ENCODE results near the gene SSR1.
A peak's percentile ranks its signal among the peaks of the same experiment; 100 is the strongest.

SSR1 gene

DNA sequence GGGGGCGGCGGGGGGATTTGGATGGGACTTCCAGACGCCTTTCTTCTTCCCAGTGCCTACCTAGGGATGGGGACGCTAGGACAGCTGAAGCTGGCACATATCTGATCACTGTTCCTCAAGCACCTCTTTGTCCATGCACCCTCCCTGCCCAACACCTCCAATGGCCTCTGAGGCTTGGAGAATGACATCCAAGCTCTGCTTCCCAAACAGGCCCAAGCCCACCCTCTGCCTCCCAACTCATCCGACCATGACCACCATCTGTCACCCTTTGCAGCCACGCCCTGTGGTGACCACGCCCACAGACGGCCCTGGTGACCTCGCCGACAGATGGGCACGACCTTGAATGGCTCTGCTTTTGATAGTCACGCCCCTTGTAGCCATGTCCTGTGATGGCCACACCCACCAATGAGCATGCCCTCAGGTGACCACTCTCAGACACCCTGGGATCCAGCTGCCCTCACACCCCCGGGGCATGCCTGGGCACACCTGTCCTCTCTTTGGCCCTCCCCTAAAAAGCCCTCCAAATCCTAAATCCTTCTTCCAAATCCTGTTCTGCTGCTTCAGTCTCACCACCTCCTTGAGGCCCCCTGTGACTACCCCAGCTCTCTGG, 51.0 kb downstream of the SSR1 start:
- Histone ChIP-seq H3K9me3 (ENCODE audit: control insufficient read depth, low read depth, low read length) (no peaks in the 10 kb centered on the region), H3K27ac (ENCODE audit: low read length) (no peak overlapping the region), H3K4me3 (ENCODE audit: low read length) (peak overlapping the region; percentile 66), H3K9ac (ENCODE audit: low read length) (peak overlapping the region; percentile 18), H3K27me3 (ENCODE audit: control insufficient read depth, insufficient read depth, low read length) (no peaks in the 10 kb centered on the region), H3K36me3 (ENCODE audit: control insufficient read depth, low read depth, low read length) (no peaks in the 10 kb centered on the region), H3K4me1 (ENCODE audit: control insufficient read depth, low read depth, low read length) (peaks cover 14% of the 10 kb centered on the region)

DNA sequence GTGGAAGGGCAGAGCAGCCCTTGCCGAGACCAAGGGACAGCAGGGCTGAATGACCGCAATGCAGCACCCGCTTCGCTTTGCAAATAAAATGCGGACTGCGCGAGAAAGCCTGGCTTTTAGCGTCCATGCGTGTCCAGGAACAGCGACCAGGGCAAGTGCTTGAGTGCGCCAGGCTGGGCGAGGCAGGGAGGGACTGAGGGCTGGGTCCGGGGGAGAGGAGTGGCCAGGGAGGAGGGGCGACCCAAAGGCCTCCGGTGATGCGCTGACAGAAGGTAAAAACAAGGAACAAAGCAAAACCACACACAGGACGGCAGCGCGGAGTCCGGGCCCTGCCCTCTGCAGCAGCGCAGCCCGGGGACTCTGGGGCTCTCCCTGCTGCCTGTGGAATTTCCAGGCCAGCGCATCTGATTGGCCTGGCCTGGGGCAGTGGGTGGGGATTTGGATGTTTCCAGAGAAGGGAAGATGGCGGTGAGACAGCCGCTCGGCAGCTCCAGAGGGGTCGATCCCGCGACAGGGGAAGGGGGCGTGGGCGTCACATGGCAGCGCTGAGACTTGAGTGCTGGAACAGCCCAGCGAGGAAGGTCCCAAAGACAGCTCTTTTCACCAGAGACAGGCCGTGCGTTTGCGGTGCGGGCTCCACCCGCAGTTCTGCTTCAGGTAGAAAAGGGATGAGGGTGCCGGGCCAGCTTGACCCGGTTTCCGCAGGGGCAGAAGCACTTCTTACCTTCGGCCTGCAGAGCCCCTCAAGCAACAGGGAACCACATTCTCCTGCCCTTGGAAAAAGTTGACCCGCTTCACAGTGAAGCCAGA, 51.8 kb downstream of the SSR1 start:
- Histone ChIP-seq H3K27ac (ENCODE audit: low read length) (no peak overlapping the region), H3K36me3 (ENCODE audit: control insufficient read depth, low read depth, low read length) (no peaks in the 10 kb centered on the region), H3K9me3 (ENCODE audit: control insufficient read depth, low read depth, low read length) (no peaks in the 10 kb centered on the region), H3K27me3 (ENCODE audit: control insufficient read depth, insufficient read depth, low read length) (no peaks in the 10 kb centered on the region), H3K4me1 (ENCODE audit: control insufficient read depth, low read depth, low read length) (peaks cover 14% of the 10 kb centered on the region), H3K9ac (ENCODE audit: low read length) (peak overlapping the region; percentile 49), H3K4me3 (ENCODE audit: low read length) (peak overlapping the region; percentile 66)

DNA sequence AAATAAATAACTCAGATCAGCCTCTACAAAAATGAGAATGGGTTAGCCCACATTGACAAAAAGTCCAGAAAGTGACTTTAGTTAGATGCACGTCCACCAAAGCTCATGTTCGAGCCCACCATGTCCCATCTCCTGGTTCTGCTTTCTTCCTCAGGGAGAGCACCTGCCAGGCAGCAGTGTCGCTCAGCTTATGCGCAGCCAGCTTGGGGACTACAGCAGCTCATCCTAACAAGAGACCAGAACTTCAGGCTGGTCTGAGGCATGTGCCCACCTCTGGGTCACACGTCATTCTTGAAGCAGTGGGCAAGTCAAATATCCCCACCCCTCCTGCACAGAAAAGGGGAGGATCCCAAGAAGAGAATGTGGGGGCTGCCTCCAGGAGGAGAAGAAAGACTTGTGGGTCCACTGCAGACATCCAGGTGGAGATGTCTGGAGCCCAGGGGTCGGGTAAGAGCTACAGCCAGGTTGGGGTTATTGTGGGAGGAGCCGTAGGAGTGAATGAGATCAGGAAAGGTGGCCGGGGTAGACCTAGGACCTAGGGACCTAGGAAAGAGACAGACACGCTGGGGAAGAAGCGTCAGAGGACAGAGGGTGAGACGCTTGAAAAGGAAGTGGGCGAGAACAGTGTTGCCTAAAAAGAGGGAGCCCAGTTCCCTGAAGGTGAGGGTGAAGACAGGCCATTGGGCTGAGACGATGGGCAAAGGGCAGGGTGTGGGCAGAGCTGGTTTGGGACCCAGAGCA, 52.5 kb downstream of the SSR1 start:
- Histone ChIP-seq H3K4me3 (ENCODE audit: low read length) (peak overlapping the region; percentile 66), H3K36me3 (ENCODE audit: control insufficient read depth, low read depth, low read length) (no peaks in the 10 kb centered on the region), H3K4me1 (ENCODE audit: control insufficient read depth, low read depth, low read length) (peaks cover 14% of the 10 kb centered on the region), H3K9me3 (ENCODE audit: control insufficient read depth, low read depth, low read length) (no peaks in the 10 kb centered on the region), H3K27me3 (ENCODE audit: control insufficient read depth, insufficient read depth, low read length) (no peaks in the 10 kb centered on the region), H3K27ac (ENCODE audit: low read length) (no peak overlapping the region), H3K9ac (ENCODE audit: low read length) (peak overlapping the region; percentile 49)

DNA sequence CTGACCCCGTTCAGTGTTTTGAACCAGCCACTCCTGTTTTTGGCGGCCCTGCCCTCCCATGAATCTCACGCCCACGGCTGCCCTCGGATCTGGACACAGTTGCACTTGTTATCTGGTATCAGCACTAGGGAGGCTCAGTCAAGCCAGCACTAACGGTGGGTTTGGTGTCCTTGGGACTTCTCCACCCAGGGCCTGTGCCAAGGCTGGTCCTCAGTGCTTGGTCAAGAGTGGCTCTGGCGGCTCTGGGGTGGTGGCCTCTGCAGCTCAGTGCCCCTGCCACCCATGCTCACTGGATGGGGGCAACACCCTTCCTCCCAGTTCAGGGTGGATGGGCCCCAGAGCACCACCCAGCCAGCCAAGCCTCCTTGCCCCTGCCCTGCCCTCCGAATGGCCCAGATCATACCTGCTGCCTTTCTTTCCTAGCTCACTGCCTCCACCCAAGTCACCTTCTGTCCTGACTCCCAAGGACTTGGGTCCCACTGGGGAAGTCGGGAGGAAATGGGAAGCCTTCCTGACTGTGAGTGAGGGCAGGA, 54.7 kb downstream of the SSR1 start:
- Histone ChIP-seq H3K4me3 (ENCODE audit: low read length) (no peak overlapping the region), H3K27ac (ENCODE audit: low read length) (no peak overlapping the region), H3K9me3 (ENCODE audit: control insufficient read depth, low read depth, low read length) (no peaks in the 10 kb centered on the region), H3K27me3 (ENCODE audit: control insufficient read depth, insufficient read depth, low read length) (no peaks in the 10 kb centered on the region), H3K4me1 (ENCODE audit: control insufficient read depth, low read depth, low read length) (peaks cover 14% of the 10 kb centered on the region), H3K9ac (ENCODE audit: low read length) (no peak overlapping the region), H3K36me3 (ENCODE audit: control insufficient read depth, low read depth, low read length) (no peaks in the 10 kb centered on the region)

DNA sequence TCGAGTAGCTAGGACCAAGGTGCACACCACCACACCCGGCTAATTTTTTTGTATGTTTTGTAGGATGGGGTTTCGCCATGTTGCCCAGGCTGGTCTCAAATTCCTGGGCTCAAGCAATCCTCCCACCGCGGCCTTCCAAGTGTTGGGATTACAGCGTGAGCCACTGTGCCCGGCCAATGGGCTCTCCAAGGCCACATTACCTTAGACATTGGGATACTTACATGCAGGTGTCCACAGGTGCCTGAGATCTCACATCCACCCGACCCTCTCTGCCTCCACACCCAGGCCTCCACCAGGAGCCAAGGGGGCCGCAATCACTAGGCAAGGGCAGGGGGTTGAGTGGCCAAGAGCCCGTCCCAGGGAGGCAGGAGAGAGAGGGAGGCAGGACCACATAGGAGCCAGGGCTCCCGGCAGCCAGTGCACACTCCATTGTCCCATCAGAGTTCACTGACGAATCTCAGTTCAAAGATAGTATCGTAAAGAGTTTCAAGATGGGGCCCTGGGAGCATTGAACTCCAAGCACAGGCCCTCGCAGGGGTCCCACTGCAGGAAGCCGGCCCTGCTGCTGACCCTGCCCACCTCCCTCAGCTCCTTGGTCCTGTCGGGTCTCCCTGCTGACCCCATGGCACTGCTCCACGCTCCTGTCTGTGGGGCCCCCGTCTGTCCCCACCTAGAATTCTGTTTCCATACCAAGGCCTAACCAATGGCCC, 55.3 kb downstream of the SSR1 start:
- Histone ChIP-seq H3K27me3 (ENCODE audit: control insufficient read depth, insufficient read depth, low read length) (no peaks in the 10 kb centered on the region), H3K9ac (ENCODE audit: low read length) (no peak overlapping the region), H3K4me1 (ENCODE audit: control insufficient read depth, low read depth, low read length) (peaks cover 14% of the 10 kb centered on the region), H3K36me3 (ENCODE audit: control insufficient read depth, low read depth, low read length) (no peaks in the 10 kb centered on the region), H3K4me3 (ENCODE audit: low read length) (no peak overlapping the region), H3K27ac (ENCODE audit: low read length) (no peak overlapping the region), H3K9me3 (ENCODE audit: control insufficient read depth, low read depth, low read length) (no peaks in the 10 kb centered on the region)

DNA sequence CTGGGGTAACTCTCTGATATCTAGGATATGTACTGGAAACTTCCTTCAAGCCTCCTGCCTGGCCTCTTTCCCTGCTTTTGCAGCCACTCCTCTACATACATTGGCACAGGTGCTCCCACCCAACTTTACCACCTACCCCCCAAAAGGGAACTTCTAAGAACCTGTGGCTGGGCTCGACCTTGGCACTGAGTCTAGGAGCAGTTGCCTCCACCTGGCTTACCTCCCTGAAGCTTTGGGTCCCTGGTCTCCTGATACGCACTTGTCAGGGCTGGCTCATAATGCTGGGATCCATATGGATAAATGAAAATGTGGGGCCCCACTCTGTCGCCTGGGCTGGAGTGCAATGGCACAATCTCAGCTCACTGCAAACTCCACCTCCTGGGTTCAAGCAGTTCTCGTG, 56.2 kb downstream of the SSR1 start:
- H3K4me3 ChIP-seq (ENCODE audit: low read length), result no peak overlapping the region
- H3K9ac ChIP-seq (ENCODE audit: low read length), result no peak overlapping the region
- peaks cover 9% of the 10 kb centered on the region for H3K4me1 ChIP-seq (ENCODE audit: control insufficient read depth, low read depth, low read length)
- no peak overlapping the region for H3K27ac ChIP-seq (ENCODE audit: low read length)
- no peaks in the 10 kb centered on the region for H3K36me3 ChIP-seq (ENCODE audit: control insufficient read depth, low read depth, low read length)
- no peaks in the 10 kb centered on the region for H3K27me3 ChIP-seq (ENCODE audit: control insufficient read depth, insufficient read depth, low read length)
- H3K9me3 ChIP-seq (ENCODE audit: control insufficient read depth, low read depth, low read length), result no peaks in the 10 kb centered on the region

DNA sequence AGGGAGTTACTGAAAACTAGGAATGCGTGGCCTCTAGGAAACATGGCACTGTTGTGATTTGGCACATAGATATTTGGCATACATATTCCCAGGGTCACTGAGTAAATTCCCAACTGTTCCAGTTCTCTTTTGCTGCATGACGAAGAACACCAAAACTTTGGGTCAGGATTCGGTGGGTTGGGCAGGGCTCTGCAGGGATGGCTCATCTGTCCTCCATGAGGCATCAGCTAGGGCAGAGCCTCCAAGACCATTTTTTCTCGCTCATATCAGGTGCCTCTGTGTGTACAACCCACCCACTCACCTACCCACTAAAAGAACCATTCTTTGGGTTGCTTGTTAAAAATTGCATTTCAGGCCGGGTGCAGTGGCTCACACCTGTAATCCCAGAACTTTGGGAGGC, 57.1 kb downstream of the SSR1 start:
- no peaks in the 10 kb centered on the region for H3K36me3 ChIP-seq (ENCODE audit: control insufficient read depth, low read depth, low read length)
- no peaks in the 10 kb centered on the region for H3K9me3 ChIP-seq (ENCODE audit: control insufficient read depth, low read depth, low read length)
- no peak overlapping the region for H3K27ac ChIP-seq (ENCODE audit: low read length)
- H3K27me3 ChIP-seq (ENCODE audit: control insufficient read depth, insufficient read depth, low read length), result no peaks in the 10 kb centered on the region
- no peak overlapping the region for H3K4me3 ChIP-seq (ENCODE audit: low read length)
- peaks cover 7% of the 10 kb centered on the region for H3K4me1 ChIP-seq (ENCODE audit: control insufficient read depth, low read depth, low read length)
- no peak overlapping the region for H3K9ac ChIP-seq (ENCODE audit: low read length)

DNA sequence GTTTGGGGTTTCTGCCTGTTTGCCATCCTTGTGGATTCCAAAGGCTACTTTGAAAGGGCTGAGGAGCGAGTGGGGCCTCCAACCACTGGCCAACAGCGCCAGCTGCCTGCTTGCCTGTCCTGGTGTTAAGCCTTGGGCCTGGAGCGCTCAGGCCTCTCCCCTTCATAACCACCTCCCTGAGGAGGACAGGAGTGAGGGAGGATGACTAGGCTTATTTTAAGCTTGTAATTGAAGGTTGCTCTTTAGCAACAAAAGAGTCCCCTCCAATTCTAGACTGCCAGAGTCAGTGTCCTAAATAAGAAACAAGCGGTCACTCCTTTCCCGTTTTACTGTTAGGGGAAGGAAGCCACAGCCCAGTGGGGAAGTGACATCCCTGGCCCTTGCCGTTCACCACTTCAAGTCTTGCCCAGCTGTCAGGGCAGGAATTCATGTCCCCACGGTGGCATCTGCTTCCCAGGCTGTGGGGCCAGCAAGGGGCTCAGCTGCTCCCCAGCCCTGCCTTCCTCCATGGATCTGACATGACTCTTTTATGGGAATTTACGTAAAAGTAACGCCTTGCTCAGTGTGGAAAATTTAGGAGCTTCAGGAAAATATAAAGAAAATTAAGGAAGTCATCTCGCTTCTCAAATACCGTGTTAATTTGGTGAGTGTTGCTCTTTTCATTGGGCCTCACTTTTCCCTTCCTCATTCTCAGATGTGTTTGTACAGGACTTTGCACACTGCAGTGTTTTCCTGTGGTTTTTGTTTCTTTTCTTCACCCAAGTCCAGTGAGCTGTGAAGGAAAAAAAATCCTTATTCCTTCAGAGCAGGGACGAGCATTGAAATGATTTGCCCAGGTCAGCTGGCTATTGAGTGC, 57.8 kb downstream of the SSR1 start:
- no peaks in the 10 kb centered on the region for H3K9me3 ChIP-seq (ENCODE audit: control insufficient read depth, low read depth, low read length)
- no peaks in the 10 kb centered on the region for H3K36me3 ChIP-seq (ENCODE audit: control insufficient read depth, low read depth, low read length)
- no peak overlapping the region for H3K9ac ChIP-seq (ENCODE audit: low read length)
- peaks cover 1% of the 10 kb centered on the region for H3K4me1 ChIP-seq (ENCODE audit: control insufficient read depth, low read depth, low read length)
- H3K27me3 ChIP-seq (ENCODE audit: control insufficient read depth, insufficient read depth, low read length), result no peaks in the 10 kb centered on the region
- H3K4me3 ChIP-seq (ENCODE audit: low read length), result no peak overlapping the region
- H3K27ac ChIP-seq (ENCODE audit: low read length), result no peak overlapping the region

DNA sequence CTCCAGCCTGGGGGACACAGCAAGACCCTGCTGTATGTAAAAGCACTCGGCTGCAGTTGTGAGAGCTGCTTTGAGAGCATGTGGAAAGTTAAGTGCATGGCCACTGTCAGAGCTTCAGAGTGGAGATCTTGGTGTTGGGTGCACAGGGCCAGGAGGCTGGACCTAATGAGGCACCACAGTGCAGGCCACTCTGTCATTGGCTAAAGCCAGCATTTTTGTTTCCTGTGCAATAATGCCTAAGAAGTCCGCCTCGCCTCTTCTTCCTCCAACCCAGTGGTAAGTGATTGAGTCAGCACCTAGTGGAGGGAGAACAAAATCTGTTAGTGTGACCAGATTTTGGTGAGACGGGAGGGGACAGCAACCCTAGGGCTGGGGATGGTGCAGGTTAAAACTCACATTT, 60.6 kb downstream of the SSR1 start:
- Histone ChIP-seq H3K4me3 (ENCODE audit: low read length) (no peak overlapping the region), H3K4me1 (ENCODE audit: control insufficient read depth, low read depth, low read length) (no peaks in the 10 kb centered on the region), H3K27me3 (ENCODE audit: control insufficient read depth, insufficient read depth, low read length) (no peaks in the 10 kb centered on the region), H3K27ac (ENCODE audit: low read length) (no peak overlapping the region), H3K9ac (ENCODE audit: low read length) (no peak overlapping the region), H3K36me3 (ENCODE audit: control insufficient read depth, low read depth, low read length) (peaks cover 5% of the 10 kb centered on the region), H3K9me3 (ENCODE audit: control insufficient read depth, low read depth, low read length) (no peaks in the 10 kb centered on the region)

DNA sequence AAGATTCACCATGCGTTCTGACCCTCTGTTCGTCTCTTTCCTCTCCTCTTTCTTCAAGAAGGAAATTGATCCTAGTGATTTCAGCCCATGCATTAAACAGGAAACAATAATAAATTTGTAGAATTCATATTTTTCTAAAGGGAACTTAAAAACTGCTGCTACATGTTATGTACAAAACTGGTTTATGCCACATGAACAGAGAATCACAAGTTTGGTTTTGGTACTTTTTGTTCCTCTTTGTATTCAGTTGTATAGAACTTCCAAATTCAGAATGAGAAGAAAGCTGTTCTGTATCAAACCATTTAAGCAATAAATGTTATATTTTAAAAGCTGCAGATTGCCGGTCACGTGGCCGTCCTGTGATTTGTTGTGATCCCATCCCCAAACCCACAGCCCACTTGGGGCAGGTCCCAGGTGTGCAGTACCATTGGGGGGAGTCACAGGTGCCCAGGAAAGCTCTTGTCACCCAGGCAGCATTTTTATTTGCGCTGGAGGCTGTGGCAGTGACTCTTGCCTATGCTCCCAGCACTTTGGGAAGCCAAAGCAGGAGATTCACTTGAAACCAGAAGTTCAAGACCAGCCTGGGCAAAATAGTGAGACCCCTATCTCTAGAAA, 61.2 kb downstream of the SSR1 start:
- no peaks in the 10 kb centered on the region for H3K27me3 ChIP-seq (ENCODE audit: control insufficient read depth, insufficient read depth, low read length)
- H3K4me1 ChIP-seq (ENCODE audit: control insufficient read depth, low read depth, low read length), result no peaks in the 10 kb centered on the region
- no peaks in the 10 kb centered on the region for H3K9me3 ChIP-seq (ENCODE audit: control insufficient read depth, low read depth, low read length)
- peaks cover 5% of the 10 kb centered on the region for H3K36me3 ChIP-seq (ENCODE audit: control insufficient read depth, low read depth, low read length)
- H3K9ac ChIP-seq (ENCODE audit: low read length), result no peak overlapping the region
- no peak overlapping the region for H3K4me3 ChIP-seq (ENCODE audit: low read length)
- H3K27ac ChIP-seq (ENCODE audit: low read length), result no peak overlapping the region
